ENCODE data around the gene RNASEH2B.
A peak's percentile ranks its signal among the peaks of the same experiment; 100 is the strongest.

The RNASEH2B gene

DNA sequence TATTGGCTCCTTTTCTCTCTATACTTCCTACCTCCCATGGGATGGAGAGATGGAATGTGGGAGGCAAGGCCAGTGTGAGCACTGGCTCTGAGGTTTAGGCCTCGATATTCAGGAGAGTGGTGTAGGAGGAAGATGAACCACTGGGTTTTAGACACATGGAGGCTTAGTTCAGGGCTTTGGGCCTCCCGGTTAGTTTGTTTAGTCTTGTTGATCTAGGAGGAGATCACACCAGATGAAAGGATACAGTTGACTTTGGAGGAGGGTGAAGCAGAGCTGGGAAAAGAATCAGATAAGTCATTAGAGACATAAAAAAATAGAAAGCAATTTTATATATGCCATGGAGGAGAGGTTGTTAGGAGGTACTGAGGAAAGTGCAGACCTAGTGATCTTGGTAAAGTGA lies 30.9 kb downstream of the RNASEH2B start:
- no peak for DNase-seq (ENCODE audit: low spot score)

DNA sequence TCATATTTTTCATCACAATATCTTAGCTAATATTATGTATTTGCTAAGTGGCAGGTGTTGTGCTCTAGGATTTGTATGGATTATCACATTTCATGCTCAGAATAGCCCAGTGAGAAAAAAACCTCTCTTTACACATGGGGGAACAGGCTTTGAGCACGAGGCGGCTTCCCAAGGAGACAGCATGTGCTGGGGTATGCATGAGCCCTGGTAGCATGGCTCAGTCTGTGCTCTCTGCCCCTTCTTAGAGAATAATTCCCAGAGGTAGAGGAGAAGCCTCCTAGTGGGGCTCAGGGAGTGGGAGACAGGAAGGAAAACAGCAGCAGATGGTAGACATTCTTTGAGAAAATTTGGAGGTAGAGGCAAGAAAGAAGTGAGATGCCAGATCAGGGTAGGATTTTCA lies 31.6 kb downstream of the RNASEH2B start:
- no peak for DNase-seq (ENCODE audit: low spot score)

DNA sequence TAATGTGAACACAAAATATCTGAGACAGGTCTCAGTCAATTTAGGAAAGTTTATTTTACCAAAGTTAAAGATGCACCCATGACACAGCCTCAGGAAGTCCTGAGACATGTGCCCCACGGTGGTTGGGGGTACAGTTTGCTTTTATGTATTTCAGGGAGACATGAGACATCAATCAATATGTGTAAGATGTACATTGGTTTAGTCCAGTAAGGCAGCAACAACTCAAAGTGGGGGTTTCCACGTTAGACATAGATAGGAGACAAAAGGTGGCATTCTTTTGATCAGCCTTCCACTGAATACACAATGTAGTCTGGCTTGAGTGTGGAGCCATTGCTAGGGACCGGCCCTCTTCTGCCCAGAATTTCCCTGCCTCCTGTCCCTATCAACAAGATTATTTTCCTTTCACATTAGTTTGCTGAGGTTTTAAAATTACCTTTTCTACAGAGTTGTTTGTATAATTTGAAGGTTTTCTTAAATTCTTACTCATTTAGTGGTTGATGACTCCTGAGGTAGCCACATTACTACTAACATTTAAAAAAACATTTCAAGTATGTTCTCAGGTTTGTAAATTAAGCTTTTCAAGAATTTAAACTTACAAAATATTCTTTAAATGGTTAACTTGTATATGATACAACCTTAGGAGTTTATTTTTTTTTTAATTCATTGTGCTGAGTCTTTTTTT lies 33.2 kb downstream of the RNASEH2B start:
- DNase-seq (ENCODE audit: low spot score): no peak

DNA sequence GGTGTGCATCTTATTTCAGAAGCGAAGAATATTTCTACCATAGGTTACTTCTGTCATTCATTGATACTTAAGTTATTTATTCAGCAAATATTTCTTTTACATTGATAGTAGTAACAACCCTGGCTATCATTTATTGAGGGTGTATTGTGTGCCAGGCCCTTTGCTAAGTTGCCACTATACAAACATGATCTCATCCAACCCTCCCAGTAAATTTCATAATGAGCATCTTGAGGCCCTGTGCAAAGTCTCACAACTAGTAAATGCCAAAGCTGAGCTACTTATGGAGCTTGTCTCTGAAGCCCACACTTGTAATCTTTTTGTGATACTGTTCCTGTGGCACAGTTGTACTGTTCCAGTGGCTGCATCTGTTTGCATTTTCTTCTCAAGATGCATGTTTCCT lies 36.1 kb downstream of the RNASEH2B start:
- DNase-seq (ENCODE audit: low spot score): no peak

DNA sequence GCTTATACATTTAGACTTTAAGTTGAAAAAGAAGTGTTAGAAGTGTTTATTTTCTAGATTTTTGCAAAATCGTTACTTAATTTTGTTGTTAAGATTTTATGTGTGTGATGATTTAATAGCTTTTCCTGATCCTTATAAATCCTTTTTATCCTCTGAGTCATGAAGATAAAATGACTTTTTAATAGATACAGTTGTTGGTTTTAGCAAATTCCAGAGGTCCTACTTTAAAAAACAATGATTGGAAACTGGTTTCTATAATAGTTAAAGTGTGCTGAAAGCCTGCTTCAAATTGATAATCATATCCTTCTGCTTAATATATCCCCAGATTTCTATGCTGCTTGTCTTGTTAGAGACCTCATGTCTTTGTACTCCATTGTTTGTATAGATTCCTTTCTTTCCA lies 39.0 kb downstream of the RNASEH2B start:
- no peak for DNase-seq (ENCODE audit: low spot score)

DNA sequence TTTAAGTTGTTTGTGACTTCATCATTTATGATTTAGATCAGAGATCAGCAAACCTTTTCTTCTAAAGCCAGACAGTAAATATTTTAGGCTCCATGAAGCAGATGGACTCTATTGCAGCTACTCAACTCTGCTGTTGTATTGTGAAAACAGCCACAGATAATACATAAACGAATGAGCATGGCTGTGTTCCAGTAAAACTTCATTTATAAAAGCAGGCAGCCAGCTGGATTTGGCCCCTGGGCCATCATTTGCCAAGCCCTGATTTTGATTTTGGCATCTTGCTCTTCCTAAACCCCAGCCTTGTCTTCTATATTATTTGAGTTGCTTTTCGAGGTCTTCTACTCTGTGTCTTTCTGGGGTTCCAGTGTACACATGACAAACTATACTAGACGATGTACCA lies 41.3 kb downstream of the RNASEH2B start:
- DNase-seq (ENCODE audit: low spot score): no peak

DNA sequence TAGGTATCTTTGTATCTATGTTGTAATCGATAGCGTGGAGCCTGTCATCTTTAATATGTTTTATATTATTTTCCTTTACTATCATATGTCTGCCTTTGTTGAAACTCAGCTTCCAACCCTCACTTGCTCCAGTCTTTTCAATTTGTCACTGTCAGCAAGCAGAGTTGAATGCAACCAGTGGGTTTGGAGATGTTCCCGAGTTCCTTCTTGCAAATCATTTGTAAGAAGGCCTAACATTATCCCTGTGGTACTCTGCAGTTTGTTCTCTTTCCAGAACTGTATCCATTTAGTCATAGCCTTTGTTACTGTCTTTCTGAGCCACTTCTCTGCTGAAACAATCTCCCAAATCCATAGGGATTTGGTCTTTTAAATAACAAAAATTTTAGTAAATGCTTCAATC lies 41.8 kb downstream of the RNASEH2B start:
- DNase-seq (ENCODE audit: low spot score): no peak

DNA sequence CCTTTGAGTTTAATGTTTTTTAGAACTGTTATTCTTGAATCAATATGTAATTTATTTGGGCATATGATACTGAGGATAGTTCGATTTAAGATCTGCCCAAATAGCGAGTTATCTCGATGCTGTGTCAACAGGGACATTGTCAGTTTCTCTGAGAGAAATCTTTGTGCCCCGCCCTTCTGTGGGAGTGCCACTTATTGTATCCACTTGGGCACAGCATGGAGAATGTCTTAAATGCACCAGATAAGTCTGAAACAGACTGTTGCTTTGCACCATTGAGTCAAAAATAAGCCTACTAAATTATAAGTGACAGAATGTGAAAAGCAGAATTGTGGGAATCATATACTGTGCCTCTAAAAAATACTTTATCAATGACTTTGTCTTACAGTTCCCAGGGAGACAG lies 45.6 kb downstream of the RNASEH2B start:
- no peak for DNase-seq (ENCODE audit: low spot score)

DNA sequence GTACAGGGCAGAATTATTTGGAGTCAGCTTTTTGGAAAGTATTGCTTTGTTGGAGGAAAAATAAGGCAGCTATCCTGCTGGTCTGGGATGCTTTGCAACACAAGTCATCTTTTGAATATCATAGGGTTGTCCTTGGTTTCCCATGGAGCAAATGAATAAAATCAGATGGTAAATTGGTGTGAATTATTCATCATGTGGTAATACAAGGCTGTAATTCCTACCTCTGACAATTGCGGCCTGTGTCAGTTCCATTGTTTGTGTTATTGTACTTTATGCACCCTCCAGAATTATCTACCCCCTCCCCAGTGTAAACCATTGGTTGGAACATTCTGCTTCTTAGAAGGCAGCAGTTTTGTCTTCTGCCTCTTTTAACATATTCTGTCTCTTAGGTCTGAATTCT lies 46.2 kb downstream of the RNASEH2B start:
- no peak for DNase-seq (ENCODE audit: low spot score)

DNA sequence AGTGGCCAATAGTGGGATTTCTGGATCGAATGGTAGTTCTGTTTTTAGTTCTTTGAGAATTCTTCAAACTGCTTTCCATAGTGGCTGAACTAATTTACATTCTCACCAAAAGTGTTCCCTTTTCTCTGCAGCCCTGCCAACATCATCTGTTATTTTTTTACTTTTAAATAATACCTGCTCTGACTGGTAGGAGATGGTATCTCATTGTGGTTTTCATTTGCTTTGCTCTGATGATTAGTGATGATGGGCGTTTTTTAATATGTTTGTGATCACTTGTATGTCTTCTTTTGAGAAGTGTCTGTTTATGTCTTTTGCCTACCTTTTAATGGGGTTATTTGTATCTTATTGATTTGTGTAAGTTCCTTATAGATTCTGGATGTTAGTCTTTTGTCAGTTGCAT lies 48.0 kb downstream of the RNASEH2B start:
- no peak for DNase-seq (ENCODE audit: low spot score)

DNA sequence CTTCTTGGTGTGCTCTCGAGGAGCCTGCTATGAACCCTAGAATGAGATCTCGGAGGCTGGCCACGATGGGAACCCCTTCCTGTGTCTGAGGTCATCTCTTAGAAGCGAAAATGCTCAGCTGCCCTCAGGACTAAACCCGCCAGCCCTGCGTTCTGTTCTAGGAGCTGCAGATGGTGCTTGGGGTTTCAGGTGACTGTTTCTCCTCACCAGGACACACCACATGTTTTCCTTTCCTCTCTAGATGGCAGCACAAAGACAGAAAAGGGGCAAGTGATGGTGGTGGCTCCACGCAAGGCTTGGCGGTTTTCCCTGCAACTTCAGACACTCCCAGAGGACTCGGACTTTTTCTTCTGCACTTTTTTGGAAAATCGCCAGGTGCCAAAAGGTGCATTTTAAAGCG lies 60.1 kb downstream of the RNASEH2B start:
- DNase-seq (ENCODE audit: low spot score): no peak

DNA sequence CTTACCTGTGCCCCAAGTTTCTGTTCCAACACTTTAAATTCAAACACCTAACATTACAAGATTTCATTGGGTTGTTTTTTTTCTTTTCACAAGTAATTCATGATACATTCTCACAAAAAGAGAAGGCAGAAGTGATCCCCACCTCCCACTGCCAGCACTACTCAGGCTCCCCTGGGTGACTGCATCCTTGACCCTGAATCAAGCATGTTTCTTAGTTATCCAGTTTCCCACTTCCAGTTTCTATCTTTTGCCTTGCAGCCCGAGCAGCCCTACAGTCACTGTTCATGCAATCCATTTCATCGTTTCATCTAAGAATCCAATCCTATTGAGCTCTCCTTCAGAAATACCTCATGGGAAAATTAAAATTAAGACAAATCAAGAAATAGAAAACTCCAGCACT lies 61.4 kb downstream of the RNASEH2B start:
- DNase-seq (ENCODE audit: low spot score): no peak

DNA sequence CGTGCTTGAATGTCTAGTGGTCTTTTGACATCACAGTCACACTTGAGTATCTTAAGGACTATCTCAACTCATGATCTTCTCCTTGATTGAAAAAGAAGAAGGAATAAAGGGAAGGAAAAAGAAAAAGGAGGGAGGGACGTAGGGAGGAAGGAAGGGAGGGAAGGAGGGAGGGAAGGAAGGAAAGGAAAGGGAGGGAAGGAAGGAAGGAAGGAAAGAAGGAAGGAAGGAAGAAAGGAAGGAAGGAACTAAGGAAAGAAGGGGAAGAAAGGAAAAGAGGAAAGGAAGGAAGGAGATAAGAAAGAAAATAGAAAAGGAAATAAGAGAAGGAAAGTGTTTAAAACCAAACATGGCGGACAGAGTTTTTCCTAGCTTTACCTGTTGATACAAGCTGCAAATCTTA lies 64.7 kb downstream of the RNASEH2B start:
- DNase-seq (ENCODE audit: low spot score): no peak

DNA sequence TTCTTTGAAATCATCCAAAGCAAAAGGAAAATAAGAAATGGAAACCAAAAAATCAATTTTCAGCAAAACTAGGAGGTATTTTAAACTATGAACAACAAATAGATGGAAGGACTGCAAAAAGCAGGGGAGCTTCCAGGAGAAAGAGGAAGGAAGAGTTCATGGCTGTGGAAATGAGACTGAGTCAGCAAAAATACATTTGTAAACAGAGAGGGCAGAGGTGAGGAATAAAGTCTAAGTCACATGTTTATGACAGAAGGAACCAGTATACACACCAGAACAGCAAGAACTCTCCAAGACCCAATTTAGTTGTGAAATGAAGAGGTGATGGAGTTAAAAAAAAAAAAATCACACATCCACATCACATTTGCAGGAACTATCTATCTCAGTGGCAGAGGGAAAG lies 69.6 kb downstream of the RNASEH2B start:
- DNase-seq (ENCODE audit: low spot score): no peak

DNA sequence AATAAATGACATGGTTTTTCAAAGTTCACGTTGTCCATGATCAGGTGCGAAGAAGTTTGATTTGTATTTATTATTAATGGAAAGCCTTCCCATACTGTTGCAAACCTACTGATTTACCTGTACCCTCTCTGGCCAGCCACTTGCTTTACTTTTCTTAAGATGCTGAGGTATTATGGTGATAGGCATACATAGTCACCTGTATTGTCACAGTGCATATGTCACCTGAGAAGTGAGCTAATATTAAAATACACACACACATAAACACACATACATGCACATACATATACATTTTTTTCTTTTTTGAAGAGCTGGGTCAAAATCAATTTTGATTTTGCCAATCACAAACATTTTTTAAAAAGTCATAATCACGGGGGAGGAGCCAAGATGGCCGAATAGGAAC lies 72.1 kb downstream of the RNASEH2B start:
- no peak for DNase-seq (ENCODE audit: low spot score)

DNA sequence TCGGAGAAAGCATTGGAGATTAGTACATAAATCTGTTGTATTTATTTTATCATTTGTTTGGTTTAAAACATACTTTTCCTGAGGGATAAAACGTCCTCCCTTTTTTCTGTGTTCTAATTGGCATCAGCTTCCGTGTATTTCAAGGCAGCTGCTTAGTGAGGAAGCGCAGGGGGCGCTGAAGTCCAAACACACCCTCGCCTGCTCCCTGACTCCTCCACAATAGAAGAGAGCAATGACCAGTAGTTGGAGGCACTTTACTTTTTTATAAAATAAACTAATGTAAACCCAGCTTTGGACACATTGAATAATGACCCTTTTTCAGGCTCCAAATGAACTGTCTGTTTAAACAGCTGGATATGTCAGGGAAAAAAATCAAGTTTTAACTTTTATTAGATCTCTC lies 79.9 kb downstream of the RNASEH2B start:
- peak; percentile 20 for DNase-seq (ENCODE audit: low spot score)

DNA sequence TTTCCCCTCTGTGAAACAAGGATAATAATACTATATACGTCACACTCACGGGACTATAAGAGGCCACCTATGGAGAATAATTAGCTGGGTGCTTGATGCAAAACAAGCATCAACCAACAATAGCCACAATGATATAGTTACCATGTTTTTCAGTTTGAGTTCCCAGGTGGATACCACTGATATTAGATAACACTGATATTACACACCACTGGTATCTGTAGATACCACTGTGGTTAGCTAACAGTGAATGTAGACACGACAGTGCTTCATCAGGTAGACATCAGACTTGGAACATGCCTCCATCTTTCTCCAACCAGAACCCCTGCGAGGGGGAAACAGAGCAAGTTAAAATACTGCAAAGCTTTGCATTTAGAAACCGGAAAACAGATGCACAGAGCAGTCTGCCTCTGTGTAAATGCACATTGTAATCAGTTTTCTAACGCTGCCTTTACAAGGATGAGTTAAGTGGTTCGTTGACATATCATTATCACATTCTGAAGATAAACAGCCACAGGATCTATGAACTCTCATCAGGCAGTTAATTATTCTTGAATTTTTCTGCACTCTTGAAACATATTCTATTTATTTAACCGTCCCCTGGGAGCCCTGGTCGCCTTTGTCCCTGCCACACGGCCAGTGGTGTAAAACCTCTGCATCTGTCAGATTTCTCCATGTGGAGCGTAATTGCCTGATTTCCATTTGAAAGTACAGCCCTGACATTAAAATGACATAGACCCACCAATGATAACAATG lies 80.7 kb downstream of the RNASEH2B start:
- DNase-seq (ENCODE audit: low spot score): no peak

DNA sequence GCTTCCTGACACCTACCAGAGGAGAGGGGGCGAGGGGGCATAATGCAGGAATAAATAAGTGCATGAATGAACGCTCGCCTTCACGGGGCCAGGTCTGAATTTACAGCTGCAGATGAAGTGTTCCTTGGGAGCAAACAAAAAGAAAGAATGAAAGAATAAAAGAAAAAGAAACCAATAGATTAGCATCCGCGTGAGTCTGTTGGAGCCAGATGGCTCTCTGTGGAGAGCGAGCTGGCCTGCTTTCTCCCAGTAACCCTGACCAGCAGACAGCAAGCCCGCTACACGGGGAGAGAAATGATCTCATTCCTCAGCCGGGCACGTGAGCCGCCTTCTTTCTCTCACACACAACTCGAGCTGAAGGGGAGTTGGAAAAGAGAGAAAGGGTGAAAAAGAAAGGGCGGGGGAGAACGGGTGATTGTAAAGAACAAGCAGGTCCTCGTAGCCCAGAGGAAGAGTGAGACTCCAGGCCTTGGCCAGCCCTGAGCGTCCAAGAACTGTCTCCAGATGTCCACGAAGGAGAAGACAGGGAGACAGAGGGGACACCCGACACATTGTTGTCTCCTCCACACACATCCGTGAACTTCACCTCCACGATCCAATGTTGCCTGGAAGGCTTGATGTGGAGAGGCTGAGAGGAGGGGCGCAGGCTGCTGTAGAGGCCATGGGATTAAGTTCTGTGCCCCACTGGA lies 81.4 kb downstream of the RNASEH2B start:
- DNase-seq (ENCODE audit: low spot score): peak; percentile 77

DNA sequence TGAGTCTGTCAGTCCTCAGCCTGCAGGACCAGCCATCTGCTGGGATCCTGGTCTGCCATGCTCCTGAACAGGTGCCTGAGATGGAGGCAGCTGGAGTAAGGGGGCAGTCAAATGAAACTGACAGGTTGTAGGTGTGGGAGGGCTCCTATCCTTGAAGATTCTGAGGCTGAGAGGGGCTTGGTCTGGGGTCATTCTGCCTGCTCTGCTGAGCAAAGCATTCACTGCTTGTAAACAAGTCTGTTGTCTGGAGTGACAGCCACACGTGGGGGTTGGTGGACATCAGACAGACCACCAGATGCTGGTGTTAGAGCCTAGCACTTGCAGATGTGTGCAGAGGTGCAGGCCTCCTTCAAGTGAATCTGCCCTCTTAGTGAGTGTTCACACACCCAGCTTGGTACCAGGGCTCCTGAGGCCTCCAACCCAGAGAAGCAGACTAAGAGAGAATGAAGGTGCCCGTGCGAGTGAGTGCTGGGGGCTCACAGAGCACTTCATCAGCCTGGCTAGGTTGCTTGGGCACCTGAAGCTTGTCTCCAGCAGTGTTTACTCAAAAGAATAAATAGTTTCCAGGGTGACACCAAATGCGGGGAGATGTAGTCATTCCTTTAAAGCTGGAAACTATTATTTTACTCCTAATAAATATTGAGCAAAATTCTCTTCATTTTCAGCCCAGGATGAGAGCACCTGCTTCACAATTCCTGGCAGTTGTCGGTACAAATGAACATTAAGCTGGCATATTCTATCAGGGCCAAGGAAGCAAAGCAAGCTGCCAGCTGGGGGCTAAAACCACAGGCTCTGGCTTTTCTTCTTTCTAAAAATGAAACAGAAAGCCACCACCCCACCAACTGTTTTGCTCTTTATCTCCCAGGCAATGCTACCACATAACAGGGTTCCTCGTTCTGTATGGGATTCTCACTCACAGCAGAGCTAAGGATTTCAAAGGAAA lies 82.3 kb downstream of the RNASEH2B start:
- no peak for DNase-seq (ENCODE audit: low spot score)

DNA sequence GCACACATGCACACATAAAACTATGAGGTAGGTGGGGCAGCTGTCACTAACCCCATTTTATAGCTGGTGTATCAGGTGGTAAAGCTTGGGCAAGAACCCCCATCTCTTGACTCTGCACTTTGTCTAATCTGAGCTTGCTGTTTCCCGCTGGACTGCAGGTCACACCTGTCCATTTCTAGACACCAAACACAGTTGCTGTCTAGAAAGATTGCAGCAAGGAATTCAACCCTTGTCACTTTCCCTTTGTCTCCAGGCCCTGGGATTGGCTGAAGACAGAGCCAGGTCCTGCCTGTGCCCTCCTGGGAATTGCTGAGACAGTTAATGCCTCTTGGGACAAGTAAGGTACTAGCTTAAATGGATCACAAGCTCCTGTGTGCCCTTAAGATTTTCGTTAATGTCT lies 83.8 kb downstream of the RNASEH2B start:
- no peak for DNase-seq (ENCODE audit: low spot score)

DNA sequence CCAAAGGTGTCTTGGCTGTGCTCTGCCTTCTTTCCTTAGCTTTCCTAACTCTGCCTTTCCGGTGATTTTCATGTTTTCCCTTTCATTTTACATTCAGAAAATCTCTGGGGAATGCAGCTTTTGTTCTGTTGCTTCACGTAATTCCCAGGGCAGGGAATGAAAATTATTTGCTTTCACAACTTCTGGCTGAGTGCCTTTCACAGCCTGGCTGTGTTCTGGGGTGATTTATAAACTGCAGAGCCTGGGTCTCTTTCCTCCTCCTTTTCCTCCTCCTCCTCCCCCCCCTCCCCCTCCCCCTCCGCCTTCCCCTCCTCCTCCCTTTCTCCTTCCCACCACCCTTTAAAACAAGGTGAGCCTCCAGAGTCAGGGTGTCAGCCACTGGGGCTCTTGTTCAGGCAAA lies 84.3 kb downstream of the RNASEH2B start:
- no peak for DNase-seq (ENCODE audit: low spot score)

DNA sequence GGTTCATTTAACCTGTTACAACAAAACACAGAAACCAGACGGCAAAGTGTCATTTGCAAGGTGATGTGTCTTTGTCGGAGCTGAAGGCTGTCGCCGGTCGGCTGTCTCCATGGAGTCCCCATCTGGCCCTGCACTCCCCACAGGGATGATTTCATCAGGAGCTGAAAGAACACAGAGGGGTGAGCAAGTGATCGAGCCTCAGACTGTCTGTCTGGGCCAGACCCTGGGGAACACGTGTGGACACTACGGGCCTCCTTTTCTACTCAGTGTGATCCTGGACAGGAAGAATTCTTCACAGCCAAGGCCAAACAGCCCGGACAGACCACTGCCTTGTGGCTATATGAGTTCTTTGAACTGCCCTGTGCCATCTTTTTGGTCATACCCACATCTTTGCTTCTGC lies 85.1 kb downstream of the RNASEH2B start:
- no peak for DNase-seq (ENCODE audit: low spot score)

Measured in AG08396 (cell line).